GM21367 (cell line): ENCODE results near the gene MRPL32.

ENCODE experiments used
- ATAC-seq: cut with Tn5 transposase; IDR thresholded peaks from one replicate; pipeline ENCODE4 v1.9.1; 2021; ENCODE audit not compliant: unreplicated experiment

MRPL32 gene

GRCh38 chr7:42964849-42965805 lies 33.0 kb downstream of the MRPL32 start:
- no peak for ATAC-seq

GRCh38 chr7:42967391-42967790 lies 35.2 kb downstream of the MRPL32 start:
- ATAC-seq, result no peak

GRCh38 chr7:42972699-42973500 lies 40.7 kb downstream of the MRPL32 start:
- no peak for ATAC-seq

GRCh38 chr7:42976371-42976770 lies 44.2 kb downstream of the MRPL32 start:
- ATAC-seq, result no peak

GRCh38 chr7:42978496-42978895 lies 46.3 kb downstream of the MRPL32 start:
- ATAC-seq, result no peak

GRCh38 chr7:42980084-42980483 lies 47.9 kb downstream of the MRPL32 start:
- ATAC-seq, result no peak

GRCh38 chr7:42980514-42980913 lies 48.3 kb downstream of the MRPL32 start:
- no peak for ATAC-seq

GRCh38 chr7:42981601-42982000 lies 49.4 kb downstream of the MRPL32 start:
- ATAC-seq, result no peak

- no peak for ATAC-seq
Observed at GRCh38 chr7:42982604-42983115, 50.5 kb downstream of the MRPL32 start.

GRCh38 chr7:42984137-42984536 lies 52.0 kb downstream of the MRPL32 start:
- ATAC-seq, result no peak

- no peak for ATAC-seq
Observed at GRCh38 chr7:42986213-42986612, 54.0 kb downstream of the MRPL32 start.

GRCh38 chr7:42986781-42987248 lies 54.6 kb downstream of the MRPL32 start:
- no peak for ATAC-seq
